NOMO-1 (cell line): Measurements from ENCODE around the gene ASB3.
"Not testable (repeated sequence)": the region's sequence is repeated elsewhere in the genome, so short reads cannot be mapped to it uniquely, and the experiment has no call there.

Experiments used
- DNase-seq, 2 experiments: peaks; one replicate each; lab custom pipeline; 2025; ENCODE audit not compliant: unreplicated experiment in 2 of 2; lab: John Stamatoyannopoulos, UW

ASB3 gene

GRCh38 chr2:53744395-53745065 is 42.2 kb downstream of the ASB3 start:
- DNase-seq = no peak

GRCh38 chr2:53740170-53740569 is 46.6 kb downstream of the ASB3 start:
- no peak for DNase-seq

- DNase-seq = peak in 1 of 2 experiments; percentile 15
Measured at GRCh38 chr2:53739032-53739431, 47.7 kb downstream of the ASB3 start.

GRCh38 chr2:53737091-53737490 is 49.7 kb downstream of the ASB3 start:
- no peak for DNase-seq

GRCh38 chr2:53729143-53729762 is 57.5 kb downstream of the ASB3 start:
- DNase-seq = no peak

- no peak for DNase-seq
Measured at GRCh38 chr2:53727921-53728320, 58.8 kb downstream of the ASB3 start.

DNA sequence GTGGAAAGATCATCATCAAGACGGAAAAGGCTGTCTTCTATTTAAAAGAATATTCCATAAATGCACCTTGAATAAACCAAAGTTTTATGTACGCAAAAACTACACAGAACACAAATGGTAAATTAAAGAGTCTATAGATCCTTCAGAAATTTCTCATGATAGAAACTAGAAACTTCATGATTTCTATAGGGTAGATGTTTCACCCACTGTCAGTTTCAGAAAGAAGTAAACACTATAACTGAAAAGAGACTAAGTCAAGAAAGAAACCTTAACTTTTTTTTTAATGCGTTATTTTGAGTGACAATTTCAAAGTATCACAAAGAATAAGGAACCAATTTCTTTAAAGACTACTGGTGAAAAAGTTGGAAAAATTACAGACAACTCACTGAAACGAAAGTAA is 61.1 kb downstream of the ASB3 start:
- no peak for DNase-seq

DNA sequence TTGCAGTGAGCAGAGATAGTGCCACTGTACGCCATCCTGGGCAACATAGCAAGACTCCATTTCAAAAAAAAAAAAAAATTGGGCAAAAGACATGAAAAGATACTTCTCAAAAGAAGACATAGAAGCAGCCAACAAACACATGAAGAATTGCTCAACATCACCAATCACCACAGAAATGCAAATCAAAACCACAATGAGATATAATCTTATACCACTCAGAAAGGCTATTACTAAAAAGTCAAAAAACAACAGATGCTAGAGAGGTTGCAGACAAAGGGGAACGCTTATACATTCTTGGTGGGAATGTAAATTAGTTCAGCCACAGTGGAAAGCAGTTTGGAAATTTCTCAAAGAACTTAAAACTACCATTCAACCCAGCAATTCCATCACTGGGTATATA is 62.2 kb downstream of the ASB3 start:
- no peak for DNase-seq

DNA sequence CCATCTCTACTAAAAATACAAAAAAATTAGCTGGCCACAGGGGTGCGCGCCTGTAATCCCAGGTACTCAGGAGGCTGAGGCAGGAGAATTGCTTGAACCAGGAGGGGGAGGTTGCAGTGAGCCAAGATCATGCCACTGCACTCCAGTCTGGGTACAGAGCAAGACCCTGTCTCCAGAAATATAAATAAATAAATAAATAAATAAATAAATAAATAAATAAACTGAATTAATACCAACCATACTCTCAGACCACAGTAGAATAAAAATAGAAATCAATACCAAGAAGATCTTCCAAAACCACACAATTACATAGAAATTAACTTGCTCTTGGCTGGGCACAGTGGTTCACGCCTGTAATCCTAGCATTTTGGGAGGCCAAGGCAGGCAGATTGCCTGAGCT is 65.8 kb downstream of the ASB3 start:
- not testable (repeated sequence) for DNase-seq

GRCh38 chr2:53715568-53715967 is 71.2 kb downstream of the ASB3 start:
- no peak for DNase-seq

- no peak for DNase-seq
Measured at GRCh38 chr2:53711271-53711780, 75.4 kb downstream of the ASB3 start.

DNA sequence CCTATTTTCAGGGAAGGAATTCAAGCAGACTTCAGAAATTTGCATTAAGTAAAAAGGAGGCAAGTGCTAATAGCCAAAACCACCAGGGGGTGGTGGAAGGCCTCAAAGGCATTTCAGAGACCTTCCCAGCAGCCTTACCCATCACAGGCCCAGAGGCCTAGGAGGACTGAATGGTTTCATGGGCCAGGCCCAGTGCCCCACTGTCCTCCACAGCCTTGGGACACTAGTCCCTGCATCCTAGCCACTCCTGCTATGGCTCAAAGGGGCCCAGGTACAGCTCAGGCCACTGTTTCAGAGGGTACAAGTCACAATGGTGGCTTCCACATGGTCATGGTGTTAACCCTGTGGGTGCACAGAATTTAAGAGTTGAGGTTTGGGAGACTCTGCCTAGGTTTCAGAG is 77.8 kb downstream of the ASB3 start:
- DNase-seq = no peak

DNA sequence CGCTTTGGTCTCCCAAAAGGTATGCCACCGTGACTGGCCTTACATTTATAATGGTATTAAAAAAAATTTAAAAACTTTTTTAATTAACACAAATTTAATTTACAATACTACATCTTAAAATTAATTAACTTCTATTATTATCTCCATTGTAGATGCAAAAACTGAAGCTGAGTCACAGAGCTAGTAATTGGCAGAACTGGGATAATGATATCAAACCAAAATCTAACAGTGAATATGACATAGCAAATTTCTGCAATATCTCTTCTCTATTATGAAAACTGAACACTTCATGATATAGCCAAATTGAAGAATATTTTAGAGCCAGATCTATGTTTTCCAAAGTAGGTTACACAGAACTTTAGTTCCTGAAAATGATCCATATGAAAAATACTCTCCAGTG is 85.5 kb downstream of the ASB3 start:
- no peak for DNase-seq

DNA sequence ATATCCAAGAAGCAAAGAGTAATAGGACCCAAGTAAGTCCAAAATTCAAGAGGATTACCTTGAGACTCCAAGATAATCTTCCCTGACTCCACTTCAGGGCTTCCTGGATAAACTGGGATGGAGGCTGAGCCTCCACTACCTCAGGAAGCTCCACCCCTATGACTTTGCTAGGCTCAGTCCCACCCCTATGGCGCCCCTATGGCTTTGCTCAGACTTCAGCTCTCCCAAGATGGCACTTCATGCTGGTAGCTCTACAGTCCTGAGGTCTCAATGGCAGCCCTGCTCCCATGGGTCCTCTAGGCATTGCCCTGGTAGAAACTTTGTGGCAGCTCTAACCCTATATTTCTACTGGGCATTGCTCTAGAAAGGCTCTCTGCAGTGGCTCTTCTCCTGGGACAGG is 89.1 kb downstream of the ASB3 start:
- DNase-seq = no peak

GRCh38 chr2:53697092-53697491 is 89.7 kb downstream of the ASB3 start:
- DNase-seq = no peak

GRCh38 chr2:53695575-53695974 is 91.2 kb downstream of the ASB3 start:
- no peak for DNase-seq

GRCh38 chr2:53694096-53694771 is 92.5 kb downstream of the ASB3 start:
- DNase-seq = no peak

- no peak for DNase-seq
Measured at GRCh38 chr2:53690876-53691275, 95.9 kb downstream of the ASB3 start.

- no peak for DNase-seq
Measured at GRCh38 chr2:53672881-53673522, 113.8 kb downstream of the ASB3 start.

GRCh38 chr2:53670331-53670730 is 116.4 kb downstream of the ASB3 start:
- no peak for DNase-seq

DNA sequence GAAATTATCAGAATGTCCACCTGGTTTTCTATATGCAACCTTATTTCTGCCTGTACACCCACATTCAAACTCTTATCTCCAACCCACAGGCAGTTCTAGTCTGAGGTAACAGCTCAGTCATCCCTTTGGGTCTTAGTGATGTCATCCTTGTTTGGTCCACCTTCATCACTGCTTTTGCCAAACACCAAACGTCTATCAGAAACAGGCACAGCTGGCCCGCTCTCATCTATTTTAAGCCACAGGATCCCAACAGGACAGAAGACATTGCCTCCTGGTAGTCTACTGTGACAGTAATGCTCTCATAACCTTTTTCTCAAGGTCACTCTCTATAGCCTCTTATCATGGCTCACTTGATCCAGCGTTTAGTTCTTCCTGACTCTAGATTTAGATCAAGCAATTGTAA is 118.1 kb downstream of the ASB3 start:
- no peak for DNase-seq
